CD14-positive monocyte (primary cell): ENCODE data around the gene HNRNPF. TPM values are rescaled to one million over a fixed set of nuclear protein-coding genes. Genes with fewer than 3 reads are reported as not detected.
A peak's percentile ranks its signal among the peaks of the same experiment; 100 is the strongest.

Experiments
- DNase-seq, 3 donors: peaks; one replicate each; pipeline ENCODE4 v3.0.0-alpha.2; 2011 to 2022
- H2AFZ ChIP-seq: 2 replicates; pipeline ENCODE4 v1.6.0; 2012; ENCODE audit warnings: mild to moderate bottlenecking, low read depth, low read length, inconsistent platforms; ENCODE audit not compliant: insufficient read depth, poor library complexity, severe bottlenecking
- H3K27ac ChIP-seq, 2 donors: 1 replicate in 1 of 2; 2 replicates in 1 of 2; pipeline ENCODE4 v1.5.1; 2012 to 2013; ENCODE audit warnings: low read length in 2 of 2, control low read depth in 1 of 2, inconsistent platforms in 1 of 2, low read depth in 1 of 2, mild to moderate bottlenecking in 1 of 2
- H3K27me3 ChIP-seq, 2 donors: one replicate each; pipeline versions ENCODE4 v1.6.0 to v1.6.1; 2011 to 2013; ENCODE audit warnings: low read length in 2 of 2; ENCODE audit not compliant: control insufficient read depth in 2 of 2, insufficient read depth in 2 of 2
- H3K36me3 ChIP-seq, 2 donors: replicated peaks in 1 of 2; 1 replicate in 1 of 2; 2 replicates in 1 of 2; pipeline versions ENCODE4 v1.5.1 to v1.6.1; 2012 to 2013; ENCODE audit warnings: low read length in 2 of 2, control low read depth in 1 of 2, inconsistent platforms in 1 of 2, mild to moderate bottlenecking in 1 of 2; ENCODE audit not compliant: insufficient read depth in 2 of 2, control insufficient read depth in 1 of 2
- H3K4me1 ChIP-seq, 2 donors: 1 replicate in 1 of 2; 2 replicates in 1 of 2; pipeline versions ENCODE4 v1.5.1 to v1.6.1; 2012 to 2013; ENCODE audit warnings: low read length in 2 of 2, control low read depth in 1 of 2, inconsistent platforms in 1 of 2, mild to moderate bottlenecking in 1 of 2, moderate library complexity in 1 of 2; ENCODE audit not compliant: insufficient read depth in 2 of 2, control insufficient read depth in 1 of 2
- H3K4me2 ChIP-seq: replicated peaks from 2 replicates; pipeline ENCODE3; 2012; ENCODE audit warnings: low read length, moderate library complexity, mild to moderate bottlenecking; ENCODE audit not compliant: poor library complexity, severe bottlenecking; ENCODE audit errors: extremely low read depth
- H3K4me3 ChIP-seq, 3 experiments: fragments of 200-600 bp in 1 of 3; sonication (generic) in 1 of 3; replicated peaks in 1 of 3; 1 replicate in 2 of 3; 2 replicates in 1 of 3; pipeline ENCODE4 v1.5.1; 2011 to 2013; ENCODE audit warnings: low read length in 3 of 3, mild to moderate bottlenecking in 3 of 3, control low read depth in 2 of 3, low read depth in 2 of 3, inconsistent platforms in 1 of 3, moderate library complexity in 1 of 3
- H3K79me2 ChIP-seq: 2 replicates; pipeline ENCODE4 v1.6.0; 2012; ENCODE audit warnings: mild to moderate bottlenecking, control low read depth, inconsistent platforms, low read length, moderate library complexity; ENCODE audit not compliant: insufficient read depth
- H3K9ac ChIP-seq: 2 replicates; pipeline ENCODE4 v1.6.0; 2017; ENCODE audit warnings: low read length, mild to moderate bottlenecking; ENCODE audit not compliant: insufficient read depth, poor library complexity, severe bottlenecking
- H3K9me3 ChIP-seq, 2 donors: replicated peaks in 1 of 2; 1 replicate in 1 of 2; 2 replicates in 1 of 2; pipeline versions ENCODE4 v1.5.1 to v1.6.1; 2012 to 2013; ENCODE audit warnings: low read length in 2 of 2, control low read depth in 1 of 2; ENCODE audit not compliant: control insufficient read depth in 1 of 2, insufficient read depth in 1 of 2
- H4K20me1 ChIP-seq: 2 replicates; pipeline ENCODE4 v1.6.0; 2012; ENCODE audit warnings: mild to moderate bottlenecking, low read length, control low read depth, moderate library complexity; ENCODE audit not compliant: insufficient read depth
- H3K27ac Mint-ChIP-seq, 7 donors: one replicate each; pipeline ENCODE4 v1.8.0; 2020; ENCODE audit warnings: mild to moderate bottlenecking in 7 of 7, mixed read lengths in 7 of 7, moderate library complexity in 6 of 7, inconsistent platforms in 2 of 7
- H3K27me3 Mint-ChIP-seq, 3 donors: one replicate each; pipeline ENCODE4 v1.8.0; 2021 to 2022; ENCODE audit warnings: low read depth in 3 of 3, mild to moderate bottlenecking in 3 of 3, mixed read lengths in 3 of 3, moderate library complexity in 3 of 3, inconsistent platforms in 1 of 3
- H3K36me3 Mint-ChIP-seq, 2 donors: one replicate each; pipeline ENCODE4 v1.8.0; 2020; ENCODE audit warnings: mixed read lengths in 2 of 2, inconsistent platforms in 1 of 2, mild to moderate bottlenecking in 1 of 2
- H3K4me1 Mint-ChIP-seq: one replicate; pipeline ENCODE4 v1.8.0; 2020; ENCODE audit warnings: mild to moderate bottlenecking, mixed read lengths
- H3K4me3 Mint-ChIP-seq, 2 donors: one replicate each; pipeline ENCODE4 v1.8.0; 2020; ENCODE audit warnings: mild to moderate bottlenecking in 2 of 2, mixed read lengths in 2 of 2, moderate library complexity in 1 of 2
- H3K9me3 Mint-ChIP-seq, 7 donors: one replicate each; pipeline ENCODE4 v1.8.0; 2020 to 2022; ENCODE audit warnings: mixed read lengths in 7 of 7, mild to moderate bottlenecking in 6 of 7, moderate library complexity in 6 of 7, inconsistent platforms in 2 of 7
- CTCF ChIP-seq: fragments of 200-600 bp; IDR thresholded peaks from one replicate; pipeline ENCODE4 v1.8.0; 2022; ENCODE audit warnings: antibody characterized with exemption, mild to moderate bottlenecking
- WGBS: methylation state at CpG from one replicate; pipeline ENCODE4 v1.1.5; 2013; ENCODE audit warnings: missing lambda C conversion rate; ENCODE audit not compliant: insufficient coverage; 5-methylcytosine and 5-hydroxymethylcytosine counted together
- intact Hi-C, 2 donors: fragments of 100-400 bp; cut with micrococcal nuclease; formaldehyde crosslinking; loops; one replicate each; pipeline versions ENCODE4 v1.15.0 to v1.15.1; 2023
- polyA plus RNA-seq, 3 donors: library from polyadenylated mRNA; depleted of rRNA in 1 of 3; unstranded in 2 of 3; stranded (reverse) in 1 of 3; fragments of 300-500 nt in 2 of 3; fragments of >200 nt in 1 of 3; fragmentation: Illumina TruSeq in 2 of 3; gene quantifications; 1 replicate in 2 of 3; 2 replicates in 1 of 3; pipeline ENCODE4 v1.2.3, GENCODE V29; 2012 to 2021

Gene HNRNPF
- polyA plus RNA-seq, 3 donors, result 115 to 189 (median 188) TPM

- intact Hi-C loops, result no loop called here
- peak overlapping the region; percentile 74 for H3K4me2 ChIP-seq
Observed at GRCh38 chr10:43417950-43418768, 9.2 kb upstream of the HNRNPF start.

GRCh38 chr10:43415544-43415943 is 6.6 kb upstream of the HNRNPF start:
- Histone ChIP-seq H3K79me2 (peaks cover 8% of the 10 kb centered on the region), H3K4me1 (peaks cover 36 to 47% of the 10 kb centered on the region in 2 donors), H3K9ac (no peak overlapping the region), H4K20me1 (no peaks in the 10 kb centered on the region), H3K9me3 (no peaks in the 10 kb centered on the region), H3K36me3 (no peaks in the 10 kb centered on the region), H3K27me3 (no peaks in the 10 kb centered on the region), H3K27ac (no peak overlapping the region), H3K4me3 (no peak overlapping the region), H2AFZ (no peak overlapping the region), H3K4me2 (no peak overlapping the region)
- Mint-ChIP-seq H3K4me3 (no peak overlapping the region), H3K4me1 (peaks cover 34% of the 10 kb centered on the region), H3K36me3 (no peaks in the 10 kb centered on the region), H3K9me3 (no peaks in the 10 kb centered on the region), H3K27me3 (peaks cover 0 to 3% (median 3%) of the 10 kb centered on the region in 3 donors), H3K27ac (no peak overlapping the region)
- 100% methylated on average over 6 of the region's 10 CpGs for WGBS
- TF ChIP-seq CTCF, result no peak
- DNase-seq, result no peak
- intact Hi-C loops, result no loop called here

More at GRCh38 chr10:43417950-43418768, 9.2 kb upstream of the HNRNPF start:
- H3K27ac ChIP-seq, result peak overlapping the region; percentile 68 to 75
- DNase-seq, result peak; percentile 75 to 87 (median 83)
- no peaks in the 10 kb centered on the region for H3K27me3 ChIP-seq
- WGBS, result 0% methylated on average over 6 of the region's 14 CpGs
- Mint-ChIP-seq H3K27me3 (peaks cover 0 to 3% (median 0%) of the 10 kb centered on the region in 3 donors), H3K36me3 (no peaks in the 10 kb centered on the region), H3K27ac (peak overlapping the region; percentile 94 to 99 (median 95)), H3K4me1 (peaks cover 41% of the 10 kb centered on the region), H3K9me3 (no peaks in the 10 kb centered on the region), H3K4me3 (peak overlapping the region; percentile 68 to 81)
- peak overlapping the region; percentile 23 for H3K9ac ChIP-seq
- H3K4me1 ChIP-seq, result peaks cover 45 to 59% of the 10 kb centered on the region in 2 donors
- H4K20me1 ChIP-seq, result no peaks in the 10 kb centered on the region
- H3K79me2 ChIP-seq, result peaks cover 6% of the 10 kb centered on the region
- H2AFZ ChIP-seq, result peak overlapping the region; percentile 57
- peak overlapping the region; percentile 2 to 61 (median 10) for H3K4me3 ChIP-seq
- TF ChIP-seq CTCF, result no peak
- H3K9me3 ChIP-seq, result no peaks in the 10 kb centered on the region
- H3K36me3 ChIP-seq, result no peaks in the 10 kb centered on the region
